Pancreas (tissue), 10 donors: ENCODE data around the gene OPN4. TPM values are rescaled to one million over a fixed set of nuclear protein-coding genes. Genes with fewer than 3 reads are reported as not detected.

Source experiments
- ATAC-seq, 4 donors: fragments of 200-7000 bp; cut with Tn5 transposase; one replicate each; pipeline versions ENCODE4 v1.8.0 to v1.9.1; 2020; ENCODE audit warnings: mild to moderate bottlenecking in 4 of 4, moderate library complexity in 4 of 4
- DNase-seq, 6 donors: peaks; one replicate each; pipeline ENCODE4 v3.0.0-alpha.2; 2020
- FAIRE-seq: peaks from 2 replicates; lab custom pipeline; 2012; peaks lifted over from hg19 to GRCh38; lab: Jason Lieb, UNC
- H3K27ac ChIP-seq, 4 donors: fragments of 200-600 bp; sonication (generic); 1 replicate in 3 of 4; 2 replicates in 1 of 4; pipeline versions ENCODE4 v1.5.0 to v1.8.0; 2020
- H3K27me3 ChIP-seq, 4 donors: fragments of 200-600 bp; one replicate each; pipeline ENCODE4 v1.8.0; 2021
- H3K36me3 ChIP-seq, 3 donors: fragments of 200-600 bp; sonication (generic) in 1 of 3; one replicate each; pipeline versions ENCODE4 v1.5.0 to v1.8.0; 2020 to 2021
- H3K4me1 ChIP-seq, 3 donors: fragments of 200-600 bp; one replicate each; pipeline ENCODE4 v1.8.0; 2021
- H3K4me3 ChIP-seq, 4 donors: fragments of 200-600 bp; sonication (generic) in 2 of 4; one replicate each; pipeline versions ENCODE4 v1.5.0 to v1.8.0; 2020 to 2021
- H3K9me3 ChIP-seq, 4 donors: fragments of 200-600 bp; one replicate each; pipeline ENCODE4 v1.8.0; 2021
- CTCF ChIP-seq, 4 donors: fragments of 200-600 bp; sonication (generic) in 3 of 4; IDR thresholded peaks; one replicate each; pipeline versions ENCODE4 v1.5.0 to v1.8.0; 2021; ENCODE audit warnings: antibody characterized with exemption in 4 of 4
- WGBS, 2 donors: extraction: QIAGEN DNeasy Blood & Tissue Kit; methylation state at CpG; one replicate each; pipeline ENCODE4 v1.1.7; 2013; 5-methylcytosine and 5-hydroxymethylcytosine counted together
- intact Hi-C, 3 donors: fragments of 100-400 bp; cut with DNase I; formaldehyde crosslinking; loops; one replicate each; pipeline versions ENCODE4 v1.11.1 to v1.14.2; 2022
- polyA plus RNA-seq, 2 donors: library from polyadenylated mRNA; stranded (reverse); fragments of 200-250 nt; gene quantifications; one replicate each; pipeline ENCODE4 v1.2.3, GENCODE V29; 2013
- total RNA-seq, 6 donors: library from RNA; stranded (reverse); fragmentation: NEBNext Ultra II Directional in 4 of 6; extraction: Animal tissue kit (Norgen Biotek cat#: 25700) in 4 of 6; gene quantifications; one replicate each; pipeline versions ENCODE4 v1.2.1 to v1.2.4, GENCODE V29; 2021 to 2023
- donor health status: healthy with polysubstance abuse.
- donor health status: DM: no; HTN: no; CAD: no; lungs with moderate emphysema.
- donor health status: DM: no; HTN: no; CAD: no.
- donor health status: control.
- donor health status: control.
- donor health status: Bipolar disorder and iron deficiency.
- donor health status: DM: yes; HTN: yes; CAD: no.
- donor health status: DM: no; HTN: no; CAD: no.
- donor health status: DM: no; HTN: no; CAD: no.
- donor health status: DM: yes; HTN: yes; CAD: no.

OPN4 gene
- total and polyA plus RNA-seq, 8 donors: not detected

DNA sequence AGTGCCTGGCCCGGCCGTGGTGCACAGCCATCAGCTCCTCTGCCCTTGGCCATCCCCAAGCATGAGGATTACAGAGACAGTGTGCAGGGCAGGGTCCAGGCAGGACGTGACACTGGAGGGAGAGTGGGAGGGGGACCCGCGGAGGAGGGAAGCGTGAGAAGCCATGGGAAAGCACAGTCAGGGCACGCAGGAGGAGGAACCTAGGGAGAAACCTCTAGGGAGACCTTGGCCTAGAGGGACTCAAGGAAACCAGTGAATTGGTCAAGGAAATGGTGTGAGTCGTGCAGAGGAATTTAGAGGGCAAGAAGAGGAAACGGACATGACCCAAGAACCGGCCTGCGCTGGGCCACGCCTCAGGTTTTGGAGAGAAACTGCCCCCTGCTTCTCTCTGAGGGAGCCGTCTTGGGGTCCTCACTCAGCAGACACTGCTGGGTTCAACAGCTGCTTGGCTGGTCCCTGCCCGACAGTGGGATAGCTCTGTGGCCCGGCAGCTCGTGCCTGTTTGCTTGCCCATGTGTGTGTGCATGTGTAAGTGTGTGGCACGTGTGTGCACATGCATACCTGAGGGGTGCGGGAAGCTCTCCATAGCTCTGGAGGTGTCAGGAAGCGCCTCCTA lies 3.2 kb downstream of the OPN4 start:
- WGBS, 2 donors: 82 to 86% methylated on average over 19 of the region's 19 CpGs
- no peaks in the 10 kb centered on the region for H3K36me3 ChIP-seq
- no peaks in the 10 kb centered on the region for H3K4me1 ChIP-seq
- ATAC-seq: no peak
- H3K27me3 ChIP-seq: no peaks in the 10 kb centered on the region
- TF ChIP-seq CTCF (IDR thresholded peaks at IDR 0.05): no peak
- no peak for FAIRE-seq
- H3K9me3 ChIP-seq: no peaks in the 10 kb centered on the region
- intact Hi-C loops: no loop called here
- DNase-seq: peak in 2 of 6 donors; percentile 33 to 41
- no peak overlapping the region for H3K4me3 ChIP-seq
- H3K27ac ChIP-seq: no peak overlapping the region

- no peak overlapping the region for H3K27ac ChIP-seq
- no peaks in the 10 kb centered on the region for H3K9me3 ChIP-seq
- 89 to 93% methylated on average over 12 of the region's 12 CpGs for WGBS, 2 donors
- TF ChIP-seq CTCF (IDR thresholded peaks at IDR 0.05): no peak
- FAIRE-seq (no peak), ATAC-seq (no peak), DNase-seq (peak in 2 of 6 donors; percentile 37 to 53)
- intact Hi-C loops: no loop called here
- no peaks in the 10 kb centered on the region for H3K36me3 ChIP-seq
- H3K4me3 ChIP-seq: no peak overlapping the region
- H3K4me1 ChIP-seq: no peaks in the 10 kb centered on the region
- H3K27me3 ChIP-seq: no peaks in the 10 kb centered on the region
These were observed 4.0 kb downstream of the OPN4 start for GRCh38 chr10:86658261-86658741.

- Histone ChIP-seq H3K27me3 (no peaks in the 10 kb centered on the region), H3K36me3 (no peaks in the 10 kb centered on the region), H3K27ac (no peak overlapping the region), H3K4me3 (no peak overlapping the region), H3K9me3 (no peaks in the 10 kb centered on the region), H3K4me1 (no peaks in the 10 kb centered on the region)
- WGBS, 2 donors: 59 to 77% methylated on average over 3 of the region's 3 CpGs
- no peak for TF ChIP-seq CTCF (IDR thresholded peaks at IDR 0.05)
- intact Hi-C loops: no loop called here
- DNase-seq (peak in 1 of 6 donors; percentile 21), ATAC-seq (no peak), FAIRE-seq (no peak)
These were observed 4.4 kb downstream of the OPN4 start for GRCh38 chr10:86658751-86659150.

DNA sequence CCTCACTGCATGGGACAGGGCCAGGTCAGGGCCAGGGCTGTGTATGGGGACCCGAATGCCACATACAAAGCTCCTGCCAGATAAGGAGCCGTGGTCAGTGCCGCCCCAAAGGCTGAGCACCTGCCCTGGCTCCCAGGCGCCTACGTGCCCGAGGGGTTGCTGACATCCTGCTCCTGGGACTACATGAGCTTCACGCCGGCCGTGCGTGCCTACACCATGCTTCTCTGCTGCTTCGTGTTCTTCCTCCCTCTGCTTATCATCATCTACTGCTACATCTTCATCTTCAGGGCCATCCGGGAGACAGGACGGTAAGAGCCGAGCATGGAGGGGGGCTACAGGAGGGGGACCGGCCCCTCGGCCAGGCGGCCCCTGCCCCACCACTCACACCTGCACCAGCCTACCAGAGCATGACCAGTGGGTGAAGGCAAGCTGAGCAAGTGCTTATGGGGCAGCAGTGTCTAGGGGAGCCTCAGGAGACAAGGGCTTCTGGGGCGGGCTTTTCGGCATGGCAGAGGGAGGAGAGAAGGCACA lies 4.9 kb downstream of the OPN4 start:
- ATAC-seq (no peak), DNase-seq (peak in 2 of 6 donors; percentile 45 to 46), FAIRE-seq (no peak)
- Histone ChIP-seq H3K27me3 (no peaks in the 10 kb centered on the region), H3K27ac (no peak overlapping the region), H3K4me1 (no peaks in the 10 kb centered on the region), H3K36me3 (no peaks in the 10 kb centered on the region), H3K4me3 (no peak overlapping the region), H3K9me3 (no peaks in the 10 kb centered on the region)
- WGBS, 2 donors: 74 to 81% methylated on average over 19 of the region's 19 CpGs
- intact Hi-C loops: no loop called here
- TF ChIP-seq CTCF (IDR thresholded peaks at IDR 0.05): no peak
